ENCODE results near the gene RBM3.

RBM3 gene

DNA sequence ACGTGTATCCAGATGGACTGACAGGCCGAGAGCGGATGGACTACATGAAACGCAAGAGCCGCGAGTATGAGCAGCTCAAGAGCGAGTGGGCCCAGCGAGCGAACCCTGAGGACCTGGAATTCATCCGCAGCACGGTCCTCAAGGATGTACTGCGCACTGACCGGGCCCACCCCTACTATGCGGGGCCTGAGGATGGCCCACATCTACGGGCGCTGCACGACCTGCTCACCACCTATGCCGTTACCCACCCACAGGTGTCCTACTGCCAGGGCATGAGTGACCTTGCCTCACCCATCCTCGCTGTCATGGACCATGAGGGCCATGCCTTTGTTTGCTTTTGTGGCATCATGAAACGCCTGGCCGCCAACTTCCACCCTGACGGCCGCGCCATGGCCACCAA lies 14.6 kb upstream of the RBM3 start:
- no peaks in the 10 kb centered on the region for H3K36me3 ChIP-seq (replicated peaks; ENCODE audit: insufficient read depth, low read length)
- H3K9ac ChIP-seq (ENCODE audit: low read length): no peak overlapping the region
- H3K9me2 ChIP-seq (replicated peaks; ENCODE audit: insufficient read depth, low read length): no peaks in the 10 kb centered on the region
- H2AFZ ChIP-seq (ENCODE audit: low read length): no peak overlapping the region
- no peaks in the 10 kb centered on the region for H3K9me3 ChIP-seq (replicated peaks; ENCODE audit: insufficient read depth, low read length)
- no peaks in the 10 kb centered on the region for H3K79me2 ChIP-seq (ENCODE audit: low read length)
- H4K20me1 ChIP-seq (ENCODE audit: insufficient read depth, low read length): no peaks in the 10 kb centered on the region
- no peaks in the 10 kb centered on the region for H3F3A ChIP-seq (ENCODE audit: insufficient read depth, low read length)
- no peaks in the 10 kb centered on the region for H3K27me3 ChIP-seq (replicated peaks; ENCODE audit: insufficient read depth, low read length)
- H3K4me1 ChIP-seq (ENCODE audit: low read length): no peaks in the 10 kb centered on the region
- DNase-seq: no peak
- H3K4me3 ChIP-seq (ENCODE audit: low read length): no peak overlapping the region
- no peak overlapping the region for H3K4me2 ChIP-seq (ENCODE audit: low read depth, low read length)
- TF ChIP-seq, protein P1, sequence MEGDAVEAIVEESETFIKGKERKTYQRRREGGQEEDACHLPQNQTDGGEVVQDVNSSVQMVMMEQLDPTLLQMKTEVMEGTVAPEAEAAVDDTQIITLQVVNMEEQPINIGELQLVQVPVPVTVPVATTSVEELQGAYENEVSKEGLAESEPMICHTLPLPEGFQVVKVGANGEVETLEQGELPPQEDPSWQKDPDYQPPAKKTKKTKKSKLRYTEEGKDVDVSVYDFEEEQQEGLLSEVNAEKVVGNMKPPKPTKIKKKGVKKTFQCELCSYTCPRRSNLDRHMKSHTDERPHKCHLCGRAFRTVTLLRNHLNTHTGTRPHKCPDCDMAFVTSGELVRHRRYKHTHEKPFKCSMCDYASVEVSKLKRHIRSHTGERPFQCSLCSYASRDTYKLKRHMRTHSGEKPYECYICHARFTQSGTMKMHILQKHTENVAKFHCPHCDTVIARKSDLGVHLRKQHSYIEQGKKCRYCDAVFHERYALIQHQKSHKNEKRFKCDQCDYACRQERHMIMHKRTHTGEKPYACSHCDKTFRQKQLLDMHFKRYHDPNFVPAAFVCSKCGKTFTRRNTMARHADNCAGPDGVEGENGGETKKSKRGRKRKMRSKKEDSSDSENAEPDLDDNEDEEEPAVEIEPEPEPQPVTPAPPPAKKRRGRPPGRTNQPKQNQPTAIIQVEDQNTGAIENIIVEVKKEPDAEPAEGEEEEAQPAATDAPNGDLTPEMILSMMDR (IDR thresholded peaks at IDR 0.05; ENCODE audit: low read length): no peak
- TF ChIP-seq EZH2phosphoT487 (IDR thresholded peaks at IDR 0.05; ENCODE audit: low read length) (no peak), EZH2 (optimal IDR thresholded peaks at IDR 0.05; ENCODE audit: low read depth, low read length) (no peak)
- H3K27ac ChIP-seq (ENCODE audit: low read length): no peak overlapping the region

GRCh38 chrX:48560056-48560455 lies 14.2 kb upstream of the RBM3 start:
- no peaks in the 10 kb centered on the region for H3K9me3 ChIP-seq (replicated peaks; ENCODE audit: insufficient read depth, low read length)
- H3K27me3 ChIP-seq (replicated peaks; ENCODE audit: insufficient read depth, low read length): no peaks in the 10 kb centered on the region
- H3K9ac ChIP-seq (ENCODE audit: low read length): no peak overlapping the region
- no peak overlapping the region for H3K4me2 ChIP-seq (ENCODE audit: low read depth, low read length)
- DNase-seq: no peak
- no peaks in the 10 kb centered on the region for H3K79me2 ChIP-seq (ENCODE audit: low read length)
- no peaks in the 10 kb centered on the region for H3K9me2 ChIP-seq (replicated peaks; ENCODE audit: insufficient read depth, low read length)
- no peak overlapping the region for H3K4me3 ChIP-seq (ENCODE audit: low read length)
- no peaks in the 10 kb centered on the region for H3K36me3 ChIP-seq (replicated peaks; ENCODE audit: insufficient read depth, low read length)
- no peaks in the 10 kb centered on the region for H3F3A ChIP-seq (ENCODE audit: insufficient read depth, low read length)
- TF ChIP-seq EZH2 (optimal IDR thresholded peaks at IDR 0.05; ENCODE audit: low read depth, low read length): no peak
- no peak for TF ChIP-seq EZH2phosphoT487 (IDR thresholded peaks at IDR 0.05; ENCODE audit: low read length)
- TF ChIP-seq, protein P1 (IDR thresholded peaks at IDR 0.05; ENCODE audit: low read length): no peak
- H2AFZ ChIP-seq (ENCODE audit: low read length): no peak overlapping the region
- no peak overlapping the region for H3K27ac ChIP-seq (ENCODE audit: low read length)
- no peaks in the 10 kb centered on the region for H3K4me1 ChIP-seq (ENCODE audit: low read length)
- H4K20me1 ChIP-seq (ENCODE audit: insufficient read depth, low read length): no peaks in the 10 kb centered on the region

DNA sequence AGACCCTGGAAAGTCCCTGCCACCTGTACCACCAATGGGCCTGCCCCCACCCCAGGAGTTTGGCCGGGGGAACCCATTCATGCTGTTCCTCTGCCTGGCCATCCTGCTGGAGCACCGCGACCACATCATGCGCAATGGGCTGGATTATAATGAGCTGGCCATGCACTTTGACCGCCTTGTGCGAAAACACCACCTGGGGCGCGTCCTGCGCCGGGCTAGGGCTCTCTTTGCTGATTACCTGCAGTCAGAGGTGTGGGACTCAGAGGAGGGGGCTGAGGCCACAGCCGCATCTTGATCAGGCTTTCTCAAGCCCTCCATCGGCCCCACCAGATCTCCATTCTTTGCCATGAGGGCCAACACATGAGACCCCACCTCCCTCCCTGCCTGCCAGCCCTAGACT lies 13.6 kb upstream of the RBM3 start:
- H3F3A ChIP-seq (ENCODE audit: insufficient read depth, low read length): no peaks in the 10 kb centered on the region
- H3K9me3 ChIP-seq (replicated peaks; ENCODE audit: insufficient read depth, low read length): no peaks in the 10 kb centered on the region
- no peaks in the 10 kb centered on the region for H3K27me3 ChIP-seq (replicated peaks; ENCODE audit: insufficient read depth, low read length)
- H3K79me2 ChIP-seq (ENCODE audit: low read length): no peaks in the 10 kb centered on the region
- no peak overlapping the region for H2AFZ ChIP-seq (ENCODE audit: low read length)
- no peak for TF ChIP-seq EZH2phosphoT487 (IDR thresholded peaks at IDR 0.05; ENCODE audit: low read length)
- TF ChIP-seq, protein P1 (IDR thresholded peaks at IDR 0.05; ENCODE audit: low read length): no peak
- TF ChIP-seq EZH2 (optimal IDR thresholded peaks at IDR 0.05; ENCODE audit: low read depth, low read length): no peak
- no peak for DNase-seq
- H3K4me2 ChIP-seq (ENCODE audit: low read depth, low read length): no peak overlapping the region
- no peak overlapping the region for H3K27ac ChIP-seq (ENCODE audit: low read length)
- no peak overlapping the region for H3K9ac ChIP-seq (ENCODE audit: low read length)
- H3K4me3 ChIP-seq (ENCODE audit: low read length): no peak overlapping the region
- no peaks in the 10 kb centered on the region for H3K4me1 ChIP-seq (ENCODE audit: low read length)
- H3K9me2 ChIP-seq (replicated peaks; ENCODE audit: insufficient read depth, low read length): no peaks in the 10 kb centered on the region
- no peaks in the 10 kb centered on the region for H3K36me3 ChIP-seq (replicated peaks; ENCODE audit: insufficient read depth, low read length)
- no peaks in the 10 kb centered on the region for H4K20me1 ChIP-seq (ENCODE audit: insufficient read depth, low read length)

Measured in MM.1S (cell line).